HL-60 (cell line): ENCODE measurements around the gene FABP3.

Source experiments
- POLR2AphosphoS5 ChIP-seq: IDR thresholded peaks from 2 replicates; pipeline ENCODE4 v1.6.1; 2012; ENCODE audit warnings: low read depth
- TF ChIP-seq, protein P1 (sequence below): IDR thresholded peaks from one replicate; pipeline ENCODE4 v1.5.1; 2011; ENCODE audit warnings: low read length, control low read depth, inconsistent platforms; ENCODE audit not compliant: insufficient read depth
- TF ChIP-seq, protein P2 (sequence below): IDR thresholded peaks from 2 replicates; pipeline ENCODE4 v1.6.1; 2012; ENCODE audit warnings: low read depth; ENCODE audit not compliant: insufficient replicate concordance

DNA sequence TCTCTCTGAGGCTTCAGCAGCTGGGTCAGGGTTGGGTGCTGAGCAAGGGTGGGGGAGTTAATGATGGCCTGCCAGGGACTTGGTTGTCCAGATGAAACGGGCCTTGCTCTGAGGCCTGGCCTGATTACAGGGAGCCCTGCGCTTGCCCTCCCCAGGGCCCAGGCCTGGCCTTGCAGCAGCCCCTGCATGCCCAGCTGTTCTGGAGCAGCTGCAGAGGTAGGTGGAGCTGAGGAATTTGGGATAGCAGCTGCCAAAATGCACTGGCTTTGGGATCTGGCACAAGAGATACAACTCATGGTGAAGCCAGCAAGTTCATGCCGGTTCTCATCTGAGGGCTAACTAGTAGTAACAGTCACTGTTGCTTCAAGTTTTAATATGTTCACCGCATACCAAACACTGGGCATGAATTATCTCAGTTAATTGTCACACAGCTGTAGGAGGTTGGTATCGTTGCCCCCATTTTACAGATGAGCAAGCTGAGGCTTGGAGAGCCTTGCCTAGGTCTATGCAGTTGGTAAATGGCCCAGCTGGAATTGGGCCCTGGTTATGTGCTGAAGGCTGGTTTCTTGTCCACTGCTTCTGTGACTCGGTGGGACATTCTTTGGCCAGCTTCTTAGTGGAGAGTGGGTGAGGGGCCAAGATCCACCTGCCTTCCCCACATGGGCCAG is 32.8 kb upstream of the FABP3 start:
- TF ChIP-seq, protein P1, sequence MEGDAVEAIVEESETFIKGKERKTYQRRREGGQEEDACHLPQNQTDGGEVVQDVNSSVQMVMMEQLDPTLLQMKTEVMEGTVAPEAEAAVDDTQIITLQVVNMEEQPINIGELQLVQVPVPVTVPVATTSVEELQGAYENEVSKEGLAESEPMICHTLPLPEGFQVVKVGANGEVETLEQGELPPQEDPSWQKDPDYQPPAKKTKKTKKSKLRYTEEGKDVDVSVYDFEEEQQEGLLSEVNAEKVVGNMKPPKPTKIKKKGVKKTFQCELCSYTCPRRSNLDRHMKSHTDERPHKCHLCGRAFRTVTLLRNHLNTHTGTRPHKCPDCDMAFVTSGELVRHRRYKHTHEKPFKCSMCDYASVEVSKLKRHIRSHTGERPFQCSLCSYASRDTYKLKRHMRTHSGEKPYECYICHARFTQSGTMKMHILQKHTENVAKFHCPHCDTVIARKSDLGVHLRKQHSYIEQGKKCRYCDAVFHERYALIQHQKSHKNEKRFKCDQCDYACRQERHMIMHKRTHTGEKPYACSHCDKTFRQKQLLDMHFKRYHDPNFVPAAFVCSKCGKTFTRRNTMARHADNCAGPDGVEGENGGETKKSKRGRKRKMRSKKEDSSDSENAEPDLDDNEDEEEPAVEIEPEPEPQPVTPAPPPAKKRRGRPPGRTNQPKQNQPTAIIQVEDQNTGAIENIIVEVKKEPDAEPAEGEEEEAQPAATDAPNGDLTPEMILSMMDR: no peak
- no peak for TF ChIP-seq POLR2AphosphoS5
- TF ChIP-seq, protein P2, sequence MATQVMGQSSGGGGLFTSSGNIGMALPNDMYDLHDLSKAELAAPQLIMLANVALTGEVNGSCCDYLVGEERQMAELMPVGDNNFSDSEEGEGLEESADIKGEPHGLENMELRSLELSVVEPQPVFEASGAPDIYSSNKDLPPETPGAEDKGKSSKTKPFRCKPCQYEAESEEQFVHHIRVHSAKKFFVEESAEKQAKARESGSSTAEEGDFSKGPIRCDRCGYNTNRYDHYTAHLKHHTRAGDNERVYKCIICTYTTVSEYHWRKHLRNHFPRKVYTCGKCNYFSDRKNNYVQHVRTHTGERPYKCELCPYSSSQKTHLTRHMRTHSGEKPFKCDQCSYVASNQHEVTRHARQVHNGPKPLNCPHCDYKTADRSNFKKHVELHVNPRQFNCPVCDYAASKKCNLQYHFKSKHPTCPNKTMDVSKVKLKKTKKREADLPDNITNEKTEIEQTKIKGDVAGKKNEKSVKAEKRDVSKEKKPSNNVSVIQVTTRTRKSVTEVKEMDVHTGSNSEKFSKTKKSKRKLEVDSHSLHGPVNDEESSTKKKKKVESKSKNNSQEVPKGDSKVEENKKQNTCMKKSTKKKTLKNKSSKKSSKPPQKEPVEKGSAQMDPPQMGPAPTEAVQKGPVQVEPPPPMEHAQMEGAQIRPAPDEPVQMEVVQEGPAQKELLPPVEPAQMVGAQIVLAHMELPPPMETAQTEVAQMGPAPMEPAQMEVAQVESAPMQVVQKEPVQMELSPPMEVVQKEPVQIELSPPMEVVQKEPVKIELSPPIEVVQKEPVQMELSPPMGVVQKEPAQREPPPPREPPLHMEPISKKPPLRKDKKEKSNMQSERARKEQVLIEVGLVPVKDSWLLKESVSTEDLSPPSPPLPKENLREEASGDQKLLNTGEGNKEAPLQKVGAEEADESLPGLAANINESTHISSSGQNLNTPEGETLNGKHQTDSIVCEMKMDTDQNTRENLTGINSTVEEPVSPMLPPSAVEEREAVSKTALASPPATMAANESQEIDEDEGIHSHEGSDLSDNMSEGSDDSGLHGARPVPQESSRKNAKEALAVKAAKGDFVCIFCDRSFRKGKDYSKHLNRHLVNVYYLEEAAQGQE: no peak
